ENCODE data around the gene TSHZ2. TPM values are rescaled to one million over a fixed set of nuclear protein-coding genes. Genes with fewer than 3 reads are reported as not detected.

Gene TSHZ2
- total RNA-seq, 1 experiment from 2014 or later: 0.07 TPM

DNA sequence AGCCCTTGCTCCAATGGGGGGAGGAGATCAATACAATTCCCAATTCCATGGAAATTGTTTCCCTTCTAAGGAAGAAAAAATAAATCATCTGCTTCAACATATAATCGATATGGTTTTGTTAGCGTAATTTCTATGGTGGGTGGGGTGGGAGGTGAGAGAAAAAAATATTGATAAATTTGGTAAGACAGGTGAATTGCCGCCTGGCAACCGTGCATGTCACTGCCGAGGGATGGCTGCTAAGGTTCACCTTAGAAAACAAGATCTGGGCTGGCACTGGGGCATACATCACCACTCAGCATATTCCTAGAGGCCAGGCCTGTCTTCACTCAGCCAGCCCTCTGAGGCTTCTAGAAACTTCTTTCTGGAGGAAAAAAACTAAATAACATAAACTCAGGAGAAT, 517.4 kb downstream of the TSHZ2 start:
- H3K79me2 ChIP-seq (ENCODE audit: insufficient read depth, low read length): no peaks in the 10 kb centered on the region
- TF ChIP-seq, protein P1, sequence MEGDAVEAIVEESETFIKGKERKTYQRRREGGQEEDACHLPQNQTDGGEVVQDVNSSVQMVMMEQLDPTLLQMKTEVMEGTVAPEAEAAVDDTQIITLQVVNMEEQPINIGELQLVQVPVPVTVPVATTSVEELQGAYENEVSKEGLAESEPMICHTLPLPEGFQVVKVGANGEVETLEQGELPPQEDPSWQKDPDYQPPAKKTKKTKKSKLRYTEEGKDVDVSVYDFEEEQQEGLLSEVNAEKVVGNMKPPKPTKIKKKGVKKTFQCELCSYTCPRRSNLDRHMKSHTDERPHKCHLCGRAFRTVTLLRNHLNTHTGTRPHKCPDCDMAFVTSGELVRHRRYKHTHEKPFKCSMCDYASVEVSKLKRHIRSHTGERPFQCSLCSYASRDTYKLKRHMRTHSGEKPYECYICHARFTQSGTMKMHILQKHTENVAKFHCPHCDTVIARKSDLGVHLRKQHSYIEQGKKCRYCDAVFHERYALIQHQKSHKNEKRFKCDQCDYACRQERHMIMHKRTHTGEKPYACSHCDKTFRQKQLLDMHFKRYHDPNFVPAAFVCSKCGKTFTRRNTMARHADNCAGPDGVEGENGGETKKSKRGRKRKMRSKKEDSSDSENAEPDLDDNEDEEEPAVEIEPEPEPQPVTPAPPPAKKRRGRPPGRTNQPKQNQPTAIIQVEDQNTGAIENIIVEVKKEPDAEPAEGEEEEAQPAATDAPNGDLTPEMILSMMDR (conservative IDR thresholded peaks at IDR 0.05): no peak
- H2BK15ac ChIP-seq (ENCODE audit: low read depth, low read length): no peak overlapping the region
- Mint-ChIP-seq H3K4me3 (no peak overlapping the region), H3K4me1 (peaks cover 7 to 9% of the 10 kb centered on the region in 2 experiments; a peak in 3 of 4 replicates), H3K27ac (peak overlapping the region in 1 of 3 experiments; percentile 74; a peak in 1 of 7 replicates), H3K9me3 (no peaks in the 10 kb centered on the region), H3K36me3 (ENCODE audit: insufficient read depth in 1 of 3, low read depth in 3 of 3) (no peaks in the 10 kb centered on the region; a peak in 1 of 7 replicates), H3K27me3 (ENCODE audit: low read depth) (no peaks in the 10 kb centered on the region)
- H3K27ac ChIP-seq (ENCODE audit: insufficient read length, low read depth, low read length): no peak overlapping the region
- no peak overlapping the region for H3K56ac ChIP-seq (ENCODE audit: insufficient read length, low read depth, low read length)
- no peaks in the 10 kb centered on the region for H3K23me2 ChIP-seq (ENCODE audit: insufficient read length, low read depth, low read length, poor library complexity, severe bottlenecking)
- H3K27me3 ChIP-seq (ENCODE audit: insufficient read depth, low read length): no peaks in the 10 kb centered on the region
- H3K18ac ChIP-seq (ENCODE audit: insufficient read length, low read depth, low read length): no peak overlapping the region
- H3K4me1 ChIP-seq (ENCODE audit: insufficient read depth, low read length): no peaks in the 10 kb centered on the region
- H2BK12ac ChIP-seq (ENCODE audit: insufficient read length, low read depth, low read length): no peak overlapping the region
- no peaks in the 10 kb centered on the region for H4K20me1 ChIP-seq (ENCODE audit: control insufficient read depth, insufficient read depth, insufficient read length)
- no CpG with 5 or more reads among the region's 5 CpGs for WGBS (ENCODE audit: extremely low coverage, insufficient read length, low lambda C conversion rate)
- H2AK5ac ChIP-seq (ENCODE audit: insufficient read length, low read length): no peak overlapping the region
- no peaks in the 10 kb centered on the region for H3K79me1 ChIP-seq (ENCODE audit: insufficient read depth, low read depth, low read length, poor library complexity, severe bottlenecking)
- H3K4me2 ChIP-seq (ENCODE audit: insufficient read depth, insufficient read length, low read length): no peak overlapping the region
- no peak overlapping the region for H4K91ac ChIP-seq (ENCODE audit: insufficient read length, low read depth, low read length)
- H2BK20ac ChIP-seq (ENCODE audit: low read depth, low read length, poor library complexity, severe bottlenecking): no peak overlapping the region
- H2AFZ ChIP-seq (ENCODE audit: low read length): no peak overlapping the region
- H4K5ac ChIP-seq (ENCODE audit: insufficient read length, low read depth, low read length): no peak overlapping the region
- no peak for DNase-seq
- no peak overlapping the region for H2BK5ac ChIP-seq (ENCODE audit: insufficient read length, low read length)
- no peak overlapping the region for H2BK120ac ChIP-seq (ENCODE audit: low read depth, low read length, poor library complexity, severe bottlenecking)
- no peak overlapping the region for H3K14ac ChIP-seq (ENCODE audit: insufficient read depth, low read length)
- no peak overlapping the region for H3K23ac ChIP-seq (ENCODE audit: insufficient read length, low read depth, low read length)
- no peak overlapping the region for H4K8ac ChIP-seq (replicated peaks; ENCODE audit: insufficient read length, low read depth, low read length)
- H3K9me3 ChIP-seq (ENCODE audit: control insufficient read depth, low read depth, low read length): no peaks in the 10 kb centered on the region
- no peak overlapping the region for H3T11ph ChIP-seq (ENCODE audit: low read length)
- no peak overlapping the region for H3K4ac ChIP-seq (ENCODE audit: low read depth, low read length)
- H3K9ac ChIP-seq (ENCODE audit: extremely low read depth, insufficient read length, low read length): no peak overlapping the region

All from H9 (cell line).